ENCODE data around the gene ASTL. TPM values are rescaled to one million over a fixed set of nuclear protein-coding genes. Genes with fewer than 3 reads are reported as not detected.
A peak's percentile ranks its signal among the peaks of the same experiment; 100 is the strongest.

The ASTL gene
- total and polyA plus RNA-seq, 9 of the 15 experiments (the other 6 are each of a cell fraction or from before 2014, with no cell fraction given) = not detected

GRCh38 chr2:96174251-96175144 lies 36.2 kb upstream of the ASTL start (continued):
- TF ChIP-seq ZNF592 (IDR thresholded peaks at IDR 0.05) (no peak), KLF16 (IDR thresholded peaks at IDR 0.05) (peak; percentile 42; the same call in 1 of the 2 replicates), HMG20B (CRISPR knock-in tag; IDR thresholded peaks at IDR 0.05) (no peak), MYBL2 (IDR thresholded peaks at IDR 0.05; ENCODE audit: low read depth) (no peak), MYBL2 (CRISPR knock-in tag; IDR thresholded peaks at IDR 0.05; ENCODE audit: borderline replicate concordance) (no peak), MECOM (CRISPR knock-in tag; IDR thresholded peaks at IDR 0.05) (no peak), EWSR1 (IDR thresholded peaks at IDR 0.05; ENCODE audit: borderline replicate concordance, low read depth, partially characterized antibody) (no peak), CREM (IDR thresholded peaks at IDR 0.05; ENCODE audit: low read depth) (no peak), STAG1 (CRISPR knock-in tag; IDR thresholded peaks at IDR 0.05; ENCODE audit: borderline replicate concordance) (peak; percentile 10; the same call in 1 of the 2 replicates), ZFP30 (CRISPR knock-in tag; IDR thresholded peaks at IDR 0.05; ENCODE audit: borderline replicate concordance) (no peak), CC2D1A (IDR thresholded peaks at IDR 0.05) (peak; percentile 67; the same call in 1 of the 2 replicates), FIP1L1 (IDR thresholded peaks at IDR 0.05; ENCODE audit: low read depth, low read length, poor library complexity, severe bottlenecking) (no peak), SMC3 (conservative IDR thresholded peaks at IDR 0.05; ENCODE audit: insufficient read depth, low read depth, low read length) (peak; percentile 96), TAF15 (IDR thresholded peaks at IDR 0.05; ENCODE audit: low read depth, low read length) (no peak), ZNF274 (IDR thresholded peaks at IDR 0.05; ENCODE audit: borderline replicate concordance, low read depth, low read length) (no peak), NFRKB (IDR thresholded peaks at IDR 0.05; ENCODE audit: low read depth) (no peak), SREBF1 (IDR thresholded peaks at IDR 0.05; ENCODE audit: borderline replicate concordance, low read depth, low read length) (no peak), CBFA2T3 (IDR thresholded peaks at IDR 0.05) (peak; percentile 58), ESRRA (IDR thresholded peaks at IDR 0.05; ENCODE audit: borderline replicate concordance, low read depth) (no peak), SMAD4 (CRISPR knock-in tag; conservative IDR thresholded peaks at IDR 0.05) (no peak), TRIM25 (IDR thresholded peaks at IDR 0.05; ENCODE audit: borderline replicate concordance) (no peak), THRA (IDR thresholded peaks at IDR 0.05) (no peak)
